ENCODE measurements around the gene RPGR. TPM values are rescaled to one million over a fixed set of nuclear protein-coding genes. Genes with fewer than 3 reads are reported as not detected.

RPGR gene, protein sequence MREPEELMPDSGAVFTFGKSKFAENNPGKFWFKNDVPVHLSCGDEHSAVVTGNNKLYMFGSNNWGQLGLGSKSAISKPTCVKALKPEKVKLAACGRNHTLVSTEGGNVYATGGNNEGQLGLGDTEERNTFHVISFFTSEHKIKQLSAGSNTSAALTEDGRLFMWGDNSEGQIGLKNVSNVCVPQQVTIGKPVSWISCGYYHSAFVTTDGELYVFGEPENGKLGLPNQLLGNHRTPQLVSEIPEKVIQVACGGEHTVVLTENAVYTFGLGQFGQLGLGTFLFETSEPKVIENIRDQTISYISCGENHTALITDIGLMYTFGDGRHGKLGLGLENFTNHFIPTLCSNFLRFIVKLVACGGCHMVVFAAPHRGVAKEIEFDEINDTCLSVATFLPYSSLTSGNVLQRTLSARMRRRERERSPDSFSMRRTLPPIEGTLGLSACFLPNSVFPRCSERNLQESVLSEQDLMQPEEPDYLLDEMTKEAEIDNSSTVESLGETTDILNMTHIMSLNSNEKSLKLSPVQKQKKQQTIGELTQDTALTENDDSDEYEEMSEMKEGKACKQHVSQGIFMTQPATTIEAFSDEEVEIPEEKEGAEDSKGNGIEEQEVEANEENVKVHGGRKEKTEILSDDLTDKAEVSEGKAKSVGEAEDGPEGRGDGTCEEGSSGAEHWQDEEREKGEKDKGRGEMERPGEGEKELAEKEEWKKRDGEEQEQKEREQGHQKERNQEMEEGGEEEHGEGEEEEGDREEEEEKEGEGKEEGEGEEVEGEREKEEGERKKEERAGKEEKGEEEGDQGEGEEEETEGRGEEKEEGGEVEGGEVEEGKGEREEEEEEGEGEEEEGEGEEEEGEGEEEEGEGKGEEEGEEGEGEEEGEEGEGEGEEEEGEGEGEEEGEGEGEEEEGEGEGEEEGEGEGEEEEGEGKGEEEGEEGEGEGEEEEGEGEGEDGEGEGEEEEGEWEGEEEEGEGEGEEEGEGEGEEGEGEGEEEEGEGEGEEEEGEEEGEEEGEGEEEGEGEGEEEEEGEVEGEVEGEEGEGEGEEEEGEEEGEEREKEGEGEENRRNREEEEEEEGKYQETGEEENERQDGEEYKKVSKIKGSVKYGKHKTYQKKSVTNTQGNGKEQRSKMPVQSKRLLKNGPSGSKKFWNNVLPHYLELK
- 40.2 and 46.2 TPM in 2 replicates for total RNA-seq (2014; rRNA removed; shearing (Covaris generic))
- polyA plus RNA-seq (2014; cell fraction: nucleus; rRNA removed) = 21.5 and 58.1 TPM in 2 replicates

DNA sequence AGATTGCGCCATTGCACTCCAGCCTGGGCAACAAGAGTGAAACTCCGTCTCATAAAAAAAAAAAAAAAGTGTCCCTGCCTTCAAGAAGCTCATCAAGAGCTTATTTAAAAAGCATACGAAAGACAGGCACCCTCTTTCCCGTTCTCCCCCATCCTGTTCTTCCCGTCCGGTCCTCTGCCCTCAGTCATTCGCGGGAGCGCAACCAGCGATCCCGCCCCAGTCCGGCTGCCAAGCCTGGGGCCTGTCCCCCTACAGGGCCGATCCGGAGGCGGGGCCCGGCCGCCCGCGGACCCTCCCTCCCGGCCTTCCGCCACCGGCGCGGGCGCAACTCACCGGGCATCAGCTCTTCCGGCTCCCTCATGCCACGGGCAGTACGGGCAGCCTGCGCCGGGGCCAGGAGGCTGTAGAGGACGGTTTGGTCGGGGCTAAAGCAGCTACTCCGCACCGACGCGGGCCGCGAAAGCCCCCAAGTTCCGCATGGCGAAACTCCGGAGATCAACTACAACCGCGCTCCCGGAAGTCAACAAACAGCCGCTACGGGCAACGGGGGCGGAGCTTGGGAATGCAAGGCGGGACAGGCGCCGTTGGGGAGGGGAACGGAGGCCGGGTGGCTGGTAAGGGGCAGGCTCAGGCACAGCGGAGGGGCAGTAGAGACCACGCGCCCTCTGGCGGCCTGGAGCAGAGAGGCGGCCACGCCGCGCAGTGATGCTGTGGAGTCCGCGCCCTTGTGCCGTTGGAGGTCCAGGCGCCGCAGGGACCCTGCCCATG lies at the start of gene RPGR:
RPGR (minus strand) TSS at position 503 of the 768 bp plus-strand sequence; CDS start at position 361, 142 bp downstream.
- DNase-seq (ENCODE audit: extremely low read depth, low read depth) = peak; percentile 92

GRCh38 chrX:38376747-38377146 lies 49.4 kb upstream of the RPGR start:
- DNase-seq (ENCODE audit: extremely low read depth, low read depth) = no peak

DNA sequence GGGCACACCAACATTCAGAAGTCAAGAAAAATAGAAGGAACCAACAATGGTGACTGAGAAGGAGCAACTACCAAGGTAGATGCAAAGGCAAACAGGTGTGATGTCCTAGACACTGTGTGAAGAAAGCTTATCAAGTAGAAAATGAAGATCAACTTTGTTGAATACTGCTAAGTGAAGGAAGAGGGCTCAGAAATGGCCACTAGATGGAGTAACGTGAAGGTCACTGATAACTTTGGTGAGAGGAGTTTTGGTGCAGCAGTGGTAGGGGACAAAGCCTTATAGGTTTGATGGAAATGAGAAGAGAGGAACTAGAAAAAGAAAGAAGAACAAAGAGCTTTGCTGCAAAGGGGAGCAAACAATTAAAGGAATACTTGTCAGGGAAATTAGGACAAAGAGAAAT lies 48.6 kb upstream of the RPGR start:
- DNase-seq (ENCODE audit: extremely low read depth, low read depth) = peak; percentile 19

- no peak for DNase-seq (ENCODE audit: extremely low read depth, low read depth)
Observed at GRCh38 chrX:38374431-38374830, 47.1 kb upstream of the RPGR start.

GRCh38 chrX:38371641-38372040 lies 44.3 kb upstream of the RPGR start:
- no peak for DNase-seq (ENCODE audit: extremely low read depth, low read depth)

DNA sequence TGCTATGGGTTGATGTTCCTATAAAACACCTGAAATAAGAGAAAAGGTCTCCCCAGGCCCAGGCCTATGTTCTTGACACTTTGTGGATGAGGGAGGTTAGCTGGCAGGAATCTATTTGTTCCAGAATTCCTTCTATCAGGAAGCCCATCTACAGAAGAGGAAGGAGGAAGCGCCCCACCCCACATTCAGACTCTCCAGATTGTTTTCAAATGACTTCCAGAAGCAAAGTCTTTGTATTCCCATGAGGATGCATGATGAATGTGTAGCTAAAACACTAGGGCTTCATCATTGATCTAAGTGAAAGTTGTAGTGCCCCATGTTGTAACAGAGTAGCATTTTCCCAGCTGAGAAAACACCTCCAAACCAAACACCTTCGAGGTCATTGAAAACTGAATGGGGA lies 41.5 kb upstream of the RPGR start:
- no peak for DNase-seq (ENCODE audit: extremely low read depth, low read depth)

- DNase-seq (ENCODE audit: extremely low read depth, low read depth) = no peak
Observed at GRCh38 chrX:38365954-38366353, 38.6 kb upstream of the RPGR start.

DNA sequence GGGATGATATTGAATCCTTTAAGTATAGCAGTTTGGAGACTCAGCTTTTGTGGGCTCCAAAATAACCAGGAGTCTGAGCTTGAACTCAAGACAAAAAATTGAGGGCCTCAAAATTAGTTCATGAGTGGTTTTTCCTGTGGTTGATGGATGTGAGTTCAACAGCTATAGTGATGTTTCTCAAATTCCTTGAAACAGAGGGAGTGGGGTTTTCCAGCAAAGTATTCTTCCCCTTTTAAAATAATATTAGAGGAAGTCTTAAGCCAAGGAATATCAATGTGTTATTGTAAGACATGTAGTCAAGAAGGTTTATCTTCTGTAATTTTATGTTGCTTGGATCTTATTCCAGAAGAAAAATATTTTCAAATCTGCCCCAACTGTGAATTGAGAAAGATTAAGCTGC lies 35.7 kb upstream of the RPGR start:
- no peak for DNase-seq (ENCODE audit: extremely low read depth, low read depth)

DNA sequence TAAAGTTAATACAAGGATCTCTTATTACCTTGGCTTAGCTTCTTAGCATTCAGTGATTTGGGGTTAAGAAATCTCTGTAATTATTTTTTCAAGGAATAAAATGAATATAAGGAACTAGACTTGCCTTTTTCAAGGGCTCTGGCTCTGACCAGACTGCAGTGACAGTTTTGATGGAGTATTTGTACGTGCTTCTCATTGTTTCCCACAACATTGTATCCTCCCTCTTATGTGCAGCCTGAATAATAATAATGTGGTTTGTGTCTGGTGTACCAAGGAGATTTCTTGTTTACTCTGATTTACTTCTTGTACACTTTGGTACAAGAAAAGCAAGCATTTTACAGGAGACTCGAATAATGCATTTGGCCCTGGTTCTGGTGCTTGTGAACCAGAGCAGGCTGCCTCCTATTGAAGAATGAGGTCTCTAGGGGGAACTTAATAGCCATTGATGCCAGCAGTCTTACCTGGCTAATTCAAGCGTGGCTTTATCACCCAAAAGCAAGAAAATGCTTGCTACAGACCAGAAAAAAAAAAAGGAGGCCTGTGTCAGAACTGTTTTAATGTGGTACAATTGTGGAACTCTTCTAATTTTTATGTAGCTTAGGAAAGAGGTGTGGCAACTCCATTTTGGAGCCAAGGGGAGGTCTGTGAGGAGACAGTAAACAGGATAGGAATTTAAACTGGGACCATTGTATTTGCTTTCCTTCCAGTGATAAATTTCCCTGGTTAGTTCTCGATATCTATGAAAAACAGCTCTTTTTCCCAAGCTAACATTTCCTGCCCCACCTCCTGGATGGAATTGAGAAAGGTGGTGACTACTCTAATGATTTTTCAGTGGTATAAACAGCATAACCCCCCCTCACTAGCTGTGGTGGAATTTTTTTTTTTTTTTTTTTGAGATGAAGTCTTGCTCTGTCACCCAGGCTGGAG lies 30.7 kb upstream of the RPGR start:
- DNase-seq (ENCODE audit: extremely low read depth, low read depth) = no peak

DNA sequence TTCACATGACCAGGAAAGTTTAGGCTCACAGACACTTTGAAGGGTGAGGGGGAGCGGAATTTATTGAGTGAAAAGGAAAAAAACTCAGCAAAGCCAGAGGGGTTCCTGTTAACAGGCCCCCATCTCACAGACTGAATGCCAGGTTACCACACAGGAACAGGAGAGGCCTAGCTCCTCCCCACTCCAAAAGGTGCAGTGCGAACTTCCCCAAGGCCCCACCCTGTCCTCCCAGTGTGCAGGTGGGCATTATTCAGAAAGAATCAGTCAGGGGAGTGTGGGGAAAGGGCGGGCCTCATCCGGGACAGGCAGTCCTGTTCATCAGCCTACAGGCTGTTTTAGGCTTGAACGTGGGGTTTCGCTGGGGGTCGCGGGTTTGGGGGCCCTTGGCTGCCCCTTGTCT lies 29.1 kb upstream of the RPGR start:
- DNase-seq (ENCODE audit: extremely low read depth, low read depth) = no peak

GRCh38 chrX:38352362-38352761 lies 25.1 kb upstream of the RPGR start, which contains the start of gene OTC:
Gene OTC (plus strand): TSS chrX:38352604. CDS start chrX:38352697, 93 bp downstream.
- DNase-seq (ENCODE audit: extremely low read depth, low read depth) = no peak

DNA sequence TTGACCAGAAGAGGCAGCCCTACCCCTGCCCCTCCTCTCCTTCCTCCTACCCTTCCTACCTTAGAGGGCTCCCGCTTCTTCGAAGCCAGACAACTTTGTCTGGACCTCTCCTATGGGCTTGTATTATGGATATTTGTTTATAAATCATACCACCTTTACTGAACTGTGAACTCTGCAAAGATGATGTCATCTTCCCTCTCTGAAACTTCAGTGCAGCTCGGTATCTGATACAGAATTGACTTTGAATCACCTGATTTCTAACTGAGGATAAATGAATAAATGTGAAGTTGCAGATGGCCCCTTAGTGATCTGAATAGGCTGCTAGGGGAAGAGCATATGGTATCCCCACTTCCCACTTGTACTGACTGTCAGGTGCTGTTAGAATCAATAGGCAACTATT lies 24.0 kb upstream of the RPGR start:
- no peak for DNase-seq (ENCODE audit: extremely low read depth, low read depth)

DNA sequence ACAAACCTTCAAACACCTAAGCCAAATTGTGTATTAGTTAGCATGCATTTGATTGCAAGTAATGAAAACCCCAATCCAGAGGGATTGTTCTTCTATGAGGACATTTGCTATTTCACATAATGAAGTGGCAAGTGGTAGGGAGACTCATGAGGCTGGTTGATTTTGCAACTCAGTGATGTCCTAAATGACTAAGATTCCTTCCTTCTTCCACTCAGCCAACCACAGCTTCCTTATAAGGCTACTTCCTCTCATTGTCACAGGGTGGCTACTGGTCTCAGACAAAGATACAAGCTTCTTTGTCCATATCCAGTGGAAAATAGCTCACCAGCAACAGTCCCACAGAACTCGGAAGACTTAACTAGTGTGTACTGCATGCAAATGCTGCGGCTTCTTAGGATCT lies 19.8 kb upstream of the RPGR start:
- no peak for DNase-seq (ENCODE audit: extremely low read depth, low read depth)

GRCh38 chrX:38346150-38346549 lies 18.8 kb upstream of the RPGR start:
- no peak for DNase-seq (ENCODE audit: extremely low read depth, low read depth)

DNA sequence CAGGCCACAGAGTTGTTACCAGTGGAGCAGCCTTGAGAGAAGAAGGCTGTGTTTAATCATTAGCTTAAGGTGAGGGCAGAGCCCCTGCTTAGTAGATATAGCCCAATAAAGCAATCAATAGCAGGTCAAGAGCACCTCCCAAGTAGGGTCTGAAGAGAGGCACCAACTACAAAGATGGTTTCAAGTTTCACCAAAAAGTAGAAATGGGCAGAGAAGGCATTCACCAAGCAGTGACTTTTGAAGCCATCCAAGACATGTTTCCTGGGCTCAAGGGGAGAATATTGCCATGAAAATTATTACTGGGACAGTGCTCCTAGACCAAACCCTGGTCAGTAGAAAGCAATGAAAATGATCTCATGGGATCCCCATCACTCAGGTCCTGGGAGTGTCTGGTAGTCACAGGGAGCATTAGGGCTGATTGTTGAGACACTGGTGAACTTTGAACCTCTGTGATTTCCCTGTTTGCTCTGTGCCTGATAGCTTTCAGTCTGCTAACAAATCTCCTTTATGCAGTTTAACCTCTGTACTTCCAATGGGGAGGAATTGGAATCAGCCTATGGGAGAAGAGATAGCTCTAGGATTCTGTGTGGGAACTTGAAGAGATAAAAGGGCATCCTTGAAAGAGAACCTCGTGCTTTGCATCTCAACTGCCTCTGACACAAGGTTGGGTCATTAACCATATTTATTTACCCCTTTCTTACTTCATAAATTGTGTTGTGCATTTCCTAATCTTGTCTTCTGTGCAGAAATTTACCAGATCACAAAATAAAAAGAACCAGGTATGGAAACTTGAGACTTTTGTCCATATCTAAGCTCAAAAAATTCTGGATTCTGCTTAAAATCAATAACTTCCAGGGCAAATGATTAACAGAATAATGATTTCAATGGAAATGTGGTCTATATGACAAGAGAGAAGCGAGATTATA lies 15.8 kb upstream of the RPGR start:
- no peak for DNase-seq (ENCODE audit: extremely low read depth, low read depth)

- DNase-seq (ENCODE audit: extremely low read depth, low read depth) = no peak
Observed at GRCh38 chrX:38341442-38341841, 14.1 kb upstream of the RPGR start.

GRCh38 chrX:38336538-38337240 lies 9.4 kb upstream of the RPGR start:
- no peak for DNase-seq (ENCODE audit: extremely low read depth, low read depth)
